Endothelial cell of hepatic sinusoid (primary cell): ENCODE results near the gene UNCX.
"Not testable (repeated sequence)": the region's sequence is repeated elsewhere in the genome, so short reads cannot be mapped to it uniquely, and the experiment has no call there.

Experiments used
- in situ Hi-C: cut with HindIII; loops from 2 replicates; pipeline ENCODE4 v1.10.0; 2017; ENCODE audit warnings: low sequenced_read_pairs

UNCX gene

GRCh38 chr7:1274121-1274875 is 41.6 kb downstream of the UNCX start:
- in situ Hi-C loops = no loop called here

GRCh38 chr7:1274876-1275375 is 42.3 kb downstream of the UNCX start:
- in situ Hi-C loops = no loop called here

GRCh38 chr7:1275451-1276381 is 43.0 kb downstream of the UNCX start:
- in situ Hi-C loops = no loop called here

DNA sequence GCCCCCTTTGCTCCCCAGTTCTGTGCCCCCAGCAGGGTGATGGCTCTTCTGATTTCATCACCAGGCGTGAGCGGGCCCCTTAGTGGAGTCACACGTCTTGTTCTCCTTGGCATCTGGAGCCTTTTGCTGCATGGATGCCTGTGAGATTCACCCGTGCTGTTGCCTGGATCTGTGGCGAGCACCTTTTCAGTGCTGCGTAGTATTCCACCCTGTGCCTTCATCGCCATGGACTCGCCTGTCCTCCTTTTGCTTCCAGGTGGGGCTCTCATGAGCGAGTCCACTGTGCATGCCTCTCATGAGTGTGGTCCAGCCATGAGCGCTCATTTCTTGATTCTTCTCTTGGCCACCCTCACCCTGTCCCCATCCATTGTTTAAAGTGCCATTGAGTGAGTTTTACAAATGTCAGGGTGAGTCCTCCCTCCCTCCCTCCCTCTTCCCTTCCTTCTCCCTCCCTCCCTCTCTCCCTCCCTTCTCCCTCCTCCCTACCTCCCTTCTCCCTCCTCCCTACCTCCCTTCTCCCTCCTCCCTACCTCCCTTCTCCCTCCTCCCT is 44.0 kb downstream of the UNCX start:
- in situ Hi-C loops = no loop called here

- in situ Hi-C loops = no loop called here
Observed at GRCh38 chr7:1278543-1278942, 45.9 kb downstream of the UNCX start.

- in situ Hi-C loops = no loop called here
Observed at GRCh38 chr7:1279041-1279440, 46.4 kb downstream of the UNCX start.

GRCh38 chr7:1279895-1280294 is 47.2 kb downstream of the UNCX start:
- in situ Hi-C loops = not testable (repeated sequence)

DNA sequence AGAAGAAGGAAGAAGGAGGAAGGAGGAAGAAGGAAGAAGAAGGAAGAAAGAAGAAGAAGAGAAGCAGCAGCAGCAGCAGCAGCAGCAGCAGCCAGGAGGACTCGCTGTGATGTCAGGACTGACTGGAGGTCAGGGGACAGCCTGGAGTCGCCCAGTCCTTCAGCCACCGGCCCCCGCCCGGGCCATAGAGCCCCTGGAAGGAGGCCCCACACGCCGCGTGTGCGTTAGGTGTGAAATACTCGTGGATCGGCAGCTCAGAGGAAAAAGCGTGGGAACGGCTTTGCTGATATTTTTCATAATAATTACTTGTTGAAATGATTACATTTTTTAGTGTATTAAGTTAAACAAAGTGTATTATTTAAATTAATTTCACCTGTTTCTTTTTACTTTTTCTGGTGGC is 48.4 kb downstream of the UNCX start:
- in situ Hi-C loops = no loop called here

- in situ Hi-C loops = no loop called here
Observed at GRCh38 chr7:1282679-1283078, 50.0 kb downstream of the UNCX start.

DNA sequence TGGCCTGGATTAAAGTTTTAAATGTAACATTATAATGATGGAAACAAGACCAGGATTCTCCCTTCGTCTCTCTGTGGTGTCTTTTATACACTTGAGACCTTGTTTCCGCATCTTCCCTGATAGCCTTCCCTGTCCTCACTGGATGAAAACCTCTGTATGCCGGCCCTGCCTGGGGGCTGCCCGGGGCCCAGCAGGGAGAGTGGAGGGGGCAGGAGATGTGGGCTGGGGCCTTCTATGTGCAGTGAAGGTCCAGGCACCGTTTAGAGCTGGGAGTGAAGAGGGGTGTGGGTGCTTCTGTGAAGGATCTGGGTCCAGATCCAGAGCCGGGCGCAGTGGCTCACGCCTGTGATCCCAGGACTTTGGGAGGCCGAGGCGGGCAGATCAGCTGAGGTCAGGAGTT is 50.7 kb downstream of the UNCX start:
- in situ Hi-C loops = no loop called here

DNA sequence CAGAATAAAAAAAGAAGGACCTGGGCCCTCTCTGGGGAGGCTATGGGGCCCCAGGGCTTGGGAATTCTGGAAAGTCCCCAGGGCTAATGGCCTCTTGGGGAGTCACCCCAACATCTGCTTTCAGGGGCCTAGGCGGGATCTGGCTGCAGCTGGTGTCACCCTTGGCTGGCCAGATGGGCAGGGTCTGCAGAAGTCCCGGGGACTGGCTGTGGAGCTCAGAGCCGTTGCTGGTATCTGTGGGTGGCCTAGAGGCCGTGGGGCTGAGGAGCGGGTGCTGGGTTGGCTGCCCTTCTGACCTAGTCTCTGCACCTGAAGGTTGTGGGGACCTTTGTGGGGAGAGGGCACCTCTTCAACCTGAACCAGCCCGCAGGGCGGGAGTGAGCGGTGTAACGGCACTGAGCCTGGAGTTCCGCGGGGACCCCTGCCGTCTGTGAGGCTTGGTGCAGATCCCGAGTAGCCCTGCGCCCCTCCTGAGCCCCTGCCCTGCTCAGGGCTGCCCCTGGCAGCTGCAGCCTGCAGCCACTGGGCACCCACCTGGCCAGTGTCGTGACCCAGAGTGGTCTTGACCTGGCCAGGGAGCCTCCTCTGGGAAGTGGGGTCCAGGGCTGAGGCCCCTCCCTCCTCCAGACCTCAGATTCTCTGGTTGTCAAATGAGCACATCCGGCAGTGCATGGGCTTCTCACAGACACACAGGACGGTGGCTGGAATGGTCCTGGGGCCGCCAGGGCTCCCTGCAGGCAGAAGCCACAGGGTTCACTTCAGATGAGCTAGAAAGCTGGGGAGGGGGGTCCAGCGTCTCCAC is 51.5 kb downstream of the UNCX start:
- in situ Hi-C loops = no loop called here

GRCh38 chr7:1284743-1285458 is 52.2 kb downstream of the UNCX start:
- in situ Hi-C loops = loop anchor here (5.0 kb wide), 1 partner anchor 37 kb away; no protein-coding TSS in a partner anchor

DNA sequence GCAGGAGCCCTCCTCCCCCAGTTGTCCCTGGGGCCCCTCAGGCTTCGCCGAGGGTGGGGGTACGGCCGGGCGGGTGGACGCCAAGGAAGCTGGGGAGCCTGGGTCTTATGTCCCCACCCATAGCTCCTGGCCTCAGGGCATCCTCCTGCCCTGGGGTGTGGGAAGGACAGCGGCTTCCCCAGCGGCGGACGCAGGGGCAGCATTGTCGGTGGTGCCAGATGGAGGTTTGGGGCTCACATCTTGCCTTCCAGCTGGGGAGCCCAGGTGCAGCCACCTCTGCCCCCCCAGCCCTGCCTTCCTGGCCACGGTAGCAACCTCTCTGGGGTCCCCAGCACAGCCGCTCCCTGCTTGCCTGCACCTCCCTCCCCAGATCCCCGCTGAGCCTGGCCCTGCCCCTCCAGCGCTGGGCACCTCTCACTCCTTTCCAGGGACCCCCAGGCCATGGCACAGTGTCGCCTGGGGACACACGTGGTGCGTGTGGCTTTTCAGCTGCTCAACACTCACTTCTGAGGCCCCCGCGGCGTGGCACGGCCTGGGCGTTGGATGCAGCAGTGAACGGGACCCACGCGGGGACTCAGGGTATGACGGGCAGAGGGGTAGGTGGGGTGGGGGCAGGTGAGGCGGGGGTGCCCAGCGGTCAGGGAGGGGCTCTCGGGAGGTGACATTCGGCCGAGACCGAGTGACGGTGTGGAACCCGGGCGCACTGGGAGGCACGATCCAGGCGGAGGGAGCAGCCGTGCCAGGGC is 53.1 kb downstream of the UNCX start:
- in situ Hi-C loops = loop anchor here (5.0 kb wide), 1 partner anchor 37 kb away; no protein-coding TSS in a partner anchor
